Upper lobe of left lung (tissue), 6 donors: ENCODE measurements around the gene MYL10. TPM values are rescaled to one million over a fixed set of nuclear protein-coding genes. Genes with fewer than 3 reads are reported as not detected.

ENCODE experiments used
- ATAC-seq, 2 donors: fragments of 200-7000 bp; cut with Tn5 transposase; one replicate each; pipeline ENCODE4 v1.9.1; 2022; ENCODE audit warnings: mild to moderate bottlenecking in 2 of 2, moderate library complexity in 2 of 2; ENCODE audit not compliant: low FRiP score in 2 of 2
- DNase-seq, 2 donors: peaks; one replicate each; pipeline ENCODE4 v3.0.0-alpha.2; 2019 to 2020
- H3K27ac ChIP-seq, 4 donors: fragments of 200-600 bp; sonication (generic); one replicate each; pipeline ENCODE4 v1.5.1; 2016 to 2019
- H3K27me3 ChIP-seq, 4 donors: fragments of 200-600 bp; sonication (generic); one replicate each; pipeline ENCODE4 v1.5.1; 2017 to 2019
- H3K36me3 ChIP-seq, 4 donors: fragments of 200-600 bp; sonication (generic); one replicate each; pipeline ENCODE4 v1.5.1; 2016 to 2019
- H3K4me1 ChIP-seq, 4 donors: fragments of 200-600 bp; sonication (generic); one replicate each; pipeline ENCODE4 v1.5.1; 2018 to 2019
- H3K4me3 ChIP-seq, 4 donors: fragments of 200-600 bp; sonication (generic); one replicate each; pipeline ENCODE4 v1.5.1; 2017 to 2019; ENCODE audit warnings: mild to moderate bottlenecking in 2 of 4, moderate library complexity in 1 of 4
- H3K9me3 ChIP-seq, 4 donors: fragments of 200-600 bp; sonication (generic); one replicate each; pipeline ENCODE4 v1.5.1; 2018 to 2019
- EP300 ChIP-seq, 4 donors: sonication (generic); formaldehyde crosslinking; IDR thresholded peaks; one replicate each; pipeline ENCODE4 v1.5.1; 2017; ENCODE audit warnings: antibody characterized with exemption in 4 of 4, control low read depth in 2 of 4
- POLR2A ChIP-seq, 4 donors: fragments of 450-650 bp; IDR thresholded peaks; one replicate each; pipeline ENCODE4 v1.5.1; 2016 to 2017; ENCODE audit warnings: antibody characterized with exemption in 4 of 4, mild to moderate bottlenecking in 2 of 4
- POLR2AphosphoS5 ChIP-seq, 2 donors: sonication (generic); formaldehyde crosslinking; IDR thresholded peaks; one replicate each; pipeline ENCODE4 v1.5.1; 2017; ENCODE audit warnings: antibody characterized with exemption in 2 of 2
- WGBS, 2 donors: methylation state at CpG; one replicate each; pipeline ENCODE4 v1.1.5; 2017 to 2018; 5-methylcytosine and 5-hydroxymethylcytosine counted together
- total RNA-seq, 6 donors: library from RNA; depleted of rRNA in 4 of 6; stranded (reverse); fragments of >200 nt in 4 of 6; gene quantifications; one replicate each; pipeline versions ENCODE4 v1.1.0 to v1.2.1, GENCODE V29; 2016 to 2021
- TF ChIP-seq, protein P1 (sequence below), 6 experiments: fragments of 450-650 bp in 4 of 6; fragments of 200-600 bp in 2 of 6; sonication (generic) in 2 of 6; IDR thresholded peaks; one replicate each; pipeline ENCODE4 v1.5.1; 2016 to 2019; ENCODE audit warnings: antibody characterized with exemption in 6 of 6
- donor health status: DM: no; HTN: no; CAD: no; lungs with moderate emphysema.
- donor health status: DM: no; HTN: yes; CAD: no; lungs with severe emphysema.

The MYL10 gene
- total RNA-seq, 6 donors from 2014 or later: not detected

DNA sequence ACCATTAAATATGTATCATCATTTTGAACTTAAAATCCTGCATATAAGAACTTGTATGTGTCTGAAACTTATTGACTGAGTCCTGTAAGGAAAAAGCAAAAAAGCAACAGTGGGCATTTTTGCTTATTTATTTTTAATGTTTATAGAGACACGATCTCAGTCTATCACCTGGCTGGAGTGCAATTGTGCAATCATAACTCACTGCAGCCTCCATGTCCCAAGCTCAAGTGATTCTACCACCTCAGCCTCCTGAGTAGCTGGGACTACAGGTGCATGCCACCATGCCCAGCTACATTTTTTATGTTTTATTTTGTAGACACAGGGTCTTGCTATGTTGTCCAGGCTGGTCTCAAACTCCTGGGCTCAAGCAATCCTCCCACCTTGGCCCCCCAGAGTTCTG lies 32.2 kb downstream of the MYL10 start:
- Histone ChIP-seq H3K4me3 (no peak overlapping the region), H3K4me1 (peaks cover 0 to 8% (median 4%) of the 10 kb centered on the region in 4 donors), H3K27me3 (no peaks in the 10 kb centered on the region), H3K9me3 (no peaks in the 10 kb centered on the region), H3K27ac (no peak overlapping the region), H3K36me3 (no peaks in the 10 kb centered on the region)
- no peak for ATAC-seq
- no peak for DNase-seq
- TF ChIP-seq EP300 (IDR thresholded peaks at IDR 0.05) (no peak), POLR2AphosphoS5 (IDR thresholded peaks at IDR 0.05) (no peak), POLR2A (IDR thresholded peaks at IDR 0.05) (no peak)
- TF ChIP-seq, protein P1, sequence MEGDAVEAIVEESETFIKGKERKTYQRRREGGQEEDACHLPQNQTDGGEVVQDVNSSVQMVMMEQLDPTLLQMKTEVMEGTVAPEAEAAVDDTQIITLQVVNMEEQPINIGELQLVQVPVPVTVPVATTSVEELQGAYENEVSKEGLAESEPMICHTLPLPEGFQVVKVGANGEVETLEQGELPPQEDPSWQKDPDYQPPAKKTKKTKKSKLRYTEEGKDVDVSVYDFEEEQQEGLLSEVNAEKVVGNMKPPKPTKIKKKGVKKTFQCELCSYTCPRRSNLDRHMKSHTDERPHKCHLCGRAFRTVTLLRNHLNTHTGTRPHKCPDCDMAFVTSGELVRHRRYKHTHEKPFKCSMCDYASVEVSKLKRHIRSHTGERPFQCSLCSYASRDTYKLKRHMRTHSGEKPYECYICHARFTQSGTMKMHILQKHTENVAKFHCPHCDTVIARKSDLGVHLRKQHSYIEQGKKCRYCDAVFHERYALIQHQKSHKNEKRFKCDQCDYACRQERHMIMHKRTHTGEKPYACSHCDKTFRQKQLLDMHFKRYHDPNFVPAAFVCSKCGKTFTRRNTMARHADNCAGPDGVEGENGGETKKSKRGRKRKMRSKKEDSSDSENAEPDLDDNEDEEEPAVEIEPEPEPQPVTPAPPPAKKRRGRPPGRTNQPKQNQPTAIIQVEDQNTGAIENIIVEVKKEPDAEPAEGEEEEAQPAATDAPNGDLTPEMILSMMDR (IDR thresholded peaks at IDR 0.05): no peak
- 59 to 78% methylated on average over 1 of the region's 1 CpG for WGBS, 2 donors

DNA sequence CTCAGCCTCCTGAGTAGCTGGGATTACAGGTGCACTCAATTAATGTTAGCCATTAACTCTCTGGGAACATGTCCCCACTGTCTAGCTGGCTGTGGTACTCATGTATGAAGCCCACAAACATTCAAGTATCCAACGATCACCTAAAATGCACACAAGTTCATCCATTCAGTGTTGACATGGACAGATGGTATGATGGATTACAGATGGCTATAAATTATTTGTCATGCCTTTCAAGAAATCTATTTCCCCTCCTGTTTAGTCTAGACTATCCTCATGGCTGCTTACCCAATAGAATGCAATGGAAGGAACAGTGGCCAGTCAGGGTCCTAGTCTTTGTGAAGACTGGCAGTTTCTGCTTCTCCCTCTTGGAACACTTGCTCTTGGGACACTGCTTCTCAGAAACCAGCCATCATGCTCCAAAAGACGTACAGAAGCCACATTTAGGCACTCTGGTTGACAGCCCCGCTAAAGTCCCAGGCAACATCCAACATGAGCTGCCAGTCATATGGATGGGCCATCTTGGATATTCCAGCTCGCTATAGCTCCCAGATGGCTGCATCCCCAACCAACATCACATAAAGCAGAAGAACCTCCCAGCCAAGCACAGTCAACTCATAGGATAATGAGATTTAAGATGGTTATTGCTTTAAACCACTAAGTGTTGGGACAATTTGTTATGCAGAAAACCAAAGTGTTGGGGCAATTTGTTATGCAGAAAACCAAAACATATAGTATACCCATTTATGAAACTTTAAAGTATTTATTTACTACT lies 33.1 kb downstream of the MYL10 start:
- 90 to 91% methylated on average over 4 of the region's 4 CpGs for WGBS, 2 donors
- TF ChIP-seq, protein P1 (IDR thresholded peaks at IDR 0.05): no peak
- TF ChIP-seq POLR2A (IDR thresholded peaks at IDR 0.05) (no peak), POLR2AphosphoS5 (IDR thresholded peaks at IDR 0.05) (no peak), EP300 (IDR thresholded peaks at IDR 0.05) (no peak)
- DNase-seq: no peak

DNA sequence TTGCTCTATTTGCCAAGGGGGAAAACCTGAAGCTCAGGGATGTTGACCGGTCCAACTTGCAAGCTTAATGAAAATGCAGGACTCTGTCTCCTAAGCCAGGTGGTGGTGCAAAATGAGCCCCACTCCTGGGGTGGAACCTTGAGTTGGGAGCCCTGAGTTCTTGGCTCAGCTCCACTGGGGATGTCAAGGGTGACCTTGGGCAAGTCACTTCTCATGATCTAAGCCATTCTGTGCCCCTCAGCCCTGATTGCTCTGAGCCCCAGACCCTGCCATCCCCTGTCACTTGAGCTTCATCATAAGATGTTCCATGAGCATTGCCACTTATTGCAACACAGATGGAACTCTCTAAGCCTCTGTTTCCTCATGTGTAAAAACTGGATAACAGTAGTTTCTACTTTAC lies 33.9 kb downstream of the MYL10 start:
- Histone ChIP-seq H3K4me1 (peaks cover 0 to 8% (median 4%) of the 10 kb centered on the region in 4 donors), H3K36me3 (no peaks in the 10 kb centered on the region), H3K4me3 (no peak overlapping the region), H3K27ac (no peak overlapping the region), H3K27me3 (no peaks in the 10 kb centered on the region), H3K9me3 (no peaks in the 10 kb centered on the region)
- ATAC-seq (no peak), DNase-seq (no peak)
- no peak for TF ChIP-seq POLR2AphosphoS5 (IDR thresholded peaks at IDR 0.05)
- TF ChIP-seq POLR2A (IDR thresholded peaks at IDR 0.05): no peak
- TF ChIP-seq, protein P1 (IDR thresholded peaks at IDR 0.05): no peak
- no peak for TF ChIP-seq EP300 (IDR thresholded peaks at IDR 0.05)
- 92 to 100% methylated on average over 1 of the region's 1 CpG for WGBS, 2 donors

More for the DNA sequence above, 33.1 kb downstream of the MYL10 start:
- Histone ChIP-seq H3K27me3 (no peaks in the 10 kb centered on the region), H3K4me3 (no peak overlapping the region), H3K27ac (no peak overlapping the region), H3K36me3 (no peaks in the 10 kb centered on the region), H3K4me1 (peaks cover 0 to 8% (median 4%) of the 10 kb centered on the region in 4 donors), H3K9me3 (no peaks in the 10 kb centered on the region)
- ATAC-seq: no peak

DNA sequence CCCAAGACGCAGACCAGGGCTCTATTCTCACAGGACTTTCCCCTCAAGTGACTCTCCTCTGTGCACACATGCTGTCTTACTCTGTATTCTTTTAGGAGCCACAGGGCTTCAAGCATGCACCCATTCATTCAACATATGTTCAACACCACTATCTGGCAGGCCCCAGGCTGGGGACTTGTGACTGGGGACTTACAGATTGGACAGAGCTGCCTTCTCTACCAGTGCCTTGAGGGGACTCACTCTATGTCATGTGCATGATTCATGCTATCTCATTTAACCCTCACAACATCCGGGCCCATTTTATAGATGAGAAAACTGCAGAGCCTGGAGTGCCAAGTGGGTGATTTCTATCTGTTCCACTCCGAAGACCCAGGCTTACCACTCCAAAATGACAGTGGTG lies 34.3 kb downstream of the MYL10 start:
- DNase-seq (no peak), ATAC-seq (no peak)
- H3K4me1 ChIP-seq: peaks cover 0 to 8% (median 4%) of the 10 kb centered on the region in 4 donors
- no peaks in the 10 kb centered on the region for H3K27me3 ChIP-seq
- H3K4me3 ChIP-seq: no peak overlapping the region
- 94 to 100% methylated on average over 3 of the region's 3 CpGs for WGBS, 2 donors
- H3K27ac ChIP-seq: no peak overlapping the region
- H3K36me3 ChIP-seq: no peaks in the 10 kb centered on the region
- H3K9me3 ChIP-seq: no peaks in the 10 kb centered on the region
- TF ChIP-seq POLR2A (IDR thresholded peaks at IDR 0.05) (no peak), POLR2AphosphoS5 (IDR thresholded peaks at IDR 0.05) (no peak), EP300 (IDR thresholded peaks at IDR 0.05) (no peak)
- TF ChIP-seq, protein P1 (IDR thresholded peaks at IDR 0.05): no peak

DNA sequence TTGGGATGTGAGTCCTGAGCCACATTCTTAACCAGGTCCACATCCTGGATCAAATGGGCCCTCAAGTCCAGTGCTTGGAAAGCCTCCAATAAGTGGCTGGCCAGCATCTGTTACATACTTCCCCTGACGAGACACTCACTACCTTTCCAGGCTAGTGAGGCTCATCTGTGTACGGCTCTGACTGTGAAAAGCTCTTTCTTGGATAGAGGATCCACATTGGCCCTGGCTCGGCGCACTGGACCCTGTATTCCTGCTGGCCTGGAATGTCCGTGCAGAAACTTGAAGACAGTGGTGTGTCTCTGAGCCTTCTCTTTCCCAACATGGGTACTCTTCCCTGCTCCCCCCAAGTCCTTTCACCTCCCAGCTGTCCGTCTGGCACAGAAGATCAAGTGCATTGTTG lies 35.5 kb downstream of the MYL10 start:
- no peaks in the 10 kb centered on the region for H3K36me3 ChIP-seq
- H3K27ac ChIP-seq: no peak overlapping the region
- H3K27me3 ChIP-seq: no peaks in the 10 kb centered on the region
- TF ChIP-seq POLR2A (IDR thresholded peaks at IDR 0.05) (no peak), POLR2AphosphoS5 (IDR thresholded peaks at IDR 0.05) (no peak)
- H3K9me3 ChIP-seq: no peaks in the 10 kb centered on the region
- 86 to 88% methylated on average over 6 of the region's 6 CpGs for WGBS, 2 donors
- no peak overlapping the region for H3K4me3 ChIP-seq
- DNase-seq: no peak
- peaks cover 0 to 5% (median 2%) of the 10 kb centered on the region in 4 donors for H3K4me1 ChIP-seq
- no peak for ATAC-seq
